HL-60/S4 (cell line): ENCODE measurements around the gene DOK7.
"Not testable (repeated sequence)": the region's sequence is repeated elsewhere in the genome, so short reads cannot be mapped to it uniquely, and the experiment has no call there.

Experiments used
- in situ Hi-C: fragments of 300-500 bp; cut with MboI; formaldehyde crosslinking; loops from 2 replicates; pipeline ENCODE4 v1.14.3; 2022; ENCODE audit warnings: low sequenced_read_pairs

The DOK7 gene

GRCh38 chr4:3499710-3500109 lies 36.6 kb downstream of the DOK7 start:
- in situ Hi-C loops, result no loop called here

- in situ Hi-C loops, result no loop called here
These were observed 37.0 kb downstream of the DOK7 start for GRCh38 chr4:3500111-3500510.

GRCh38 chr4:3500634-3501101 lies 37.6 kb downstream of the DOK7 start:
- in situ Hi-C loops, result no loop called here

- in situ Hi-C loops, result no loop called here
These were observed 38.2 kb downstream of the DOK7 start for GRCh38 chr4:3501126-3501824.

GRCh38 chr4:3501825-3502425 lies 38.8 kb downstream of the DOK7 start:
- in situ Hi-C loops, result no loop called here

- in situ Hi-C loops, result no loop called here
These were observed 40.1 kb downstream of the DOK7 start for GRCh38 chr4:3502941-3503936.

- in situ Hi-C loops, result no loop called here
These were observed 42.1 kb downstream of the DOK7 start for GRCh38 chr4:3505231-3505630.

- in situ Hi-C loops, result no loop called here
These were observed 45.4 kb downstream of the DOK7 start for GRCh38 chr4:3508542-3508941.

GRCh38 chr4:3510481-3510880 lies 47.4 kb downstream of the DOK7 start:
- in situ Hi-C loops, result no loop called here

- in situ Hi-C loops, result no loop called here
These were observed 48.1 kb downstream of the DOK7 start for GRCh38 chr4:3511187-3511586.

GRCh38 chr4:3511601-3512000 lies 48.5 kb downstream of the DOK7 start:
- in situ Hi-C loops, result not testable (repeated sequence)

- in situ Hi-C loops, result no loop called here
These were observed 49.2 kb downstream of the DOK7 start for GRCh38 chr4:3512279-3512678.

- in situ Hi-C loops, result no loop called here
These were observed 49.6 kb downstream of the DOK7 start for GRCh38 chr4:3512719-3513118.

GRCh38 chr4:3513807-3514206 lies 50.7 kb downstream of the DOK7 start:
- in situ Hi-C loops, result no loop called here

GRCh38 chr4:3514221-3514780 lies 51.2 kb downstream of the DOK7 start:
- in situ Hi-C loops, result no loop called here

GRCh38 chr4:3514806-3515501 lies 51.8 kb downstream of the DOK7 start:
- in situ Hi-C loops, result no loop called here

- in situ Hi-C loops, result no loop called here
These were observed 52.5 kb downstream of the DOK7 start for GRCh38 chr4:3515646-3516045.

- in situ Hi-C loops, result no loop called here
These were observed 53.1 kb downstream of the DOK7 start for GRCh38 chr4:3516061-3516835.

GRCh38 chr4:3516836-3517730 lies 54.0 kb downstream of the DOK7 start:
- in situ Hi-C loops, result no loop called here
